ENCODE results near the gene CHSY1. TPM values are rescaled to one million over a fixed set of nuclear protein-coding genes. Genes with fewer than 3 reads are reported as not detected.

The CHSY1 gene
- total RNA-seq, 2 experiments from 2014 or later, result 5.8 to 6.7 TPM

DNA sequence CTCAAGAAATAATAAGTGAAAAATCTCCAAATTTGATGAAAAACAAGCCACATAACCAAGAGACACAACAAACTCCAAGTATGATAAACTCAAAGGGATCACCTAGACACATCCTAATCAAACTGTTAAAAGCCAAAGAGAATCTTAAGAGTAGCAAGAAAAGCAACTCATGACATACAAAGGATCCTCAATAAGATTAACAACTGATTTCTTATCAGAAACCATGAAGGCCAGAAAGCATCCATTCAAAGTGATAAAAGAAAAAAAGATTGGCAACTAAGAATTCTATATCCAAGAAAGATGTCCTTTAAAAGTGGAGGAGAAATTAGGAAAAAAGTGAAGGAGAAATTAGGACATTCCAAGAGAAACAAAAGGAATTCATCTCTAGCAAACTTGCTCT lies 23.5 kb downstream of the CHSY1 start:
- no peak overlapping the region for H3K4me3 ChIP-seq (ENCODE audit: low read length)
- H3K9me3 ChIP-seq (ENCODE audit: control insufficient read depth in 1 of 2, insufficient read depth in 1 of 2, low read length in 2 of 2), result peaks cover 0 to 15% of the 10 kb centered on the region in 2 experiments
- H3K36me3 Mint-ChIP-seq (ENCODE audit: low read depth), result peaks cover 73% of the 10 kb centered on the region
- H3K4me3 Mint-ChIP-seq, result no peak overlapping the region
- H3K27ac ChIP-seq (ENCODE audit: low read depth in 1 of 2, low read length in 2 of 2), result no peak overlapping the region
- DNase-seq, result no peak
- H3K27me3 Mint-ChIP-seq, result no peaks in the 10 kb centered on the region
- no peak overlapping the region for H3K27ac Mint-ChIP-seq
- POLR2A ChIA-PET, result no interaction called here
- intact Hi-C loops (cut with DNase I, micrococcal nuclease), result no loop called here
- CTCF ChIA-PET, result no interaction called here
- H3K27me3 ChIP-seq (ENCODE audit: control insufficient read depth in 1 of 2, insufficient read depth in 2 of 2, low read length in 2 of 2), result no peaks in the 10 kb centered on the region
- peaks cover 38% of the 10 kb centered on the region for H3K4me1 Mint-ChIP-seq (ENCODE audit: low read depth)
- H3K4me1 ChIP-seq (ENCODE audit: insufficient read depth, low read length), result peaks cover 6% of the 10 kb centered on the region
- TF ChIP-seq, protein P1, sequence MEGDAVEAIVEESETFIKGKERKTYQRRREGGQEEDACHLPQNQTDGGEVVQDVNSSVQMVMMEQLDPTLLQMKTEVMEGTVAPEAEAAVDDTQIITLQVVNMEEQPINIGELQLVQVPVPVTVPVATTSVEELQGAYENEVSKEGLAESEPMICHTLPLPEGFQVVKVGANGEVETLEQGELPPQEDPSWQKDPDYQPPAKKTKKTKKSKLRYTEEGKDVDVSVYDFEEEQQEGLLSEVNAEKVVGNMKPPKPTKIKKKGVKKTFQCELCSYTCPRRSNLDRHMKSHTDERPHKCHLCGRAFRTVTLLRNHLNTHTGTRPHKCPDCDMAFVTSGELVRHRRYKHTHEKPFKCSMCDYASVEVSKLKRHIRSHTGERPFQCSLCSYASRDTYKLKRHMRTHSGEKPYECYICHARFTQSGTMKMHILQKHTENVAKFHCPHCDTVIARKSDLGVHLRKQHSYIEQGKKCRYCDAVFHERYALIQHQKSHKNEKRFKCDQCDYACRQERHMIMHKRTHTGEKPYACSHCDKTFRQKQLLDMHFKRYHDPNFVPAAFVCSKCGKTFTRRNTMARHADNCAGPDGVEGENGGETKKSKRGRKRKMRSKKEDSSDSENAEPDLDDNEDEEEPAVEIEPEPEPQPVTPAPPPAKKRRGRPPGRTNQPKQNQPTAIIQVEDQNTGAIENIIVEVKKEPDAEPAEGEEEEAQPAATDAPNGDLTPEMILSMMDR (IDR thresholded peaks at IDR 0.05), result no peak
- ATAC-seq (ENCODE audit: poor library complexity), result no peak
- peaks cover 5% of the 10 kb centered on the region for H3K36me3 ChIP-seq (ENCODE audit: insufficient read depth, low read length)
- peaks cover 6% of the 10 kb centered on the region for H3K9me3 Mint-ChIP-seq

DNA sequence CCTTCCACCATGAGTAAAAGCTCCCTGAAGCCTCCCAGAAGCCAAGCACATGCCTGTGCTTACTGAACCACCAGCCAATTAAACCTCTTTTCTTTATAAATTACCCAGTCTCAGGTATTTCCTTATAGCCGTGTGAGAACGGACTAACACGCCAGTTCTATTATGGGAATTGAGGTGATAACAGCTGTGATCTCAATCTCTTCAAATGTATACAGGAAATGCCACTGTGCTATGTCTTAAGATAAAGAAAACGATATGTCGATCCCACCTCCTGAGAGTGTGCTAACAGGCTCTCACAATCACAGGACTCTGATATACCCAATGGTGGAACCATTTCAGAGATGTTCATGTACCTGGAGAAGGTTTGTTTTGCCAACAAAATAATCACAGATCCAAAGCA lies 26.2 kb downstream of the CHSY1 start:
- H3K4me3 Mint-ChIP-seq, result no peak overlapping the region
- peaks cover 59% of the 10 kb centered on the region for H3K36me3 Mint-ChIP-seq (ENCODE audit: low read depth)
- H3K36me3 ChIP-seq (ENCODE audit: insufficient read depth, low read length), result no peaks in the 10 kb centered on the region
- ATAC-seq (ENCODE audit: poor library complexity), result no peak
- intact Hi-C loops (cut with DNase I, micrococcal nuclease), result no loop called here
- H3K9me3 Mint-ChIP-seq, result peaks cover 6% of the 10 kb centered on the region
- H3K27me3 ChIP-seq (ENCODE audit: control insufficient read depth in 1 of 2, insufficient read depth in 2 of 2, low read length in 2 of 2), result no peaks in the 10 kb centered on the region
- H3K27ac ChIP-seq (ENCODE audit: low read depth in 1 of 2, low read length in 2 of 2), result no peak overlapping the region
- peaks cover 0 to 15% of the 10 kb centered on the region in 2 experiments for H3K9me3 ChIP-seq (ENCODE audit: control insufficient read depth in 1 of 2, insufficient read depth in 1 of 2, low read length in 2 of 2)
- no peak for DNase-seq
- H3K4me1 ChIP-seq (ENCODE audit: insufficient read depth, low read length), result peaks cover 6% of the 10 kb centered on the region
- CTCF ChIA-PET, result no interaction called here
- no peaks in the 10 kb centered on the region for H3K27me3 Mint-ChIP-seq
- peaks cover 53% of the 10 kb centered on the region for H3K4me1 Mint-ChIP-seq (ENCODE audit: low read depth)
- TF ChIP-seq, protein P1 (IDR thresholded peaks at IDR 0.05), result no peak
- POLR2A ChIA-PET, result no interaction called here
- H3K27ac Mint-ChIP-seq, result peak overlapping the region; percentile 30
- no peak overlapping the region for H3K4me3 ChIP-seq (ENCODE audit: low read length)

- no peak overlapping the region for H3K27ac Mint-ChIP-seq
- intact Hi-C loops (cut with DNase I, micrococcal nuclease), result no loop called here
Measured at GRCh38 chr15:101221902-101222301, 29.9 kb downstream of the CHSY1 start.

More at GRCh38 chr15:101221902-101222301, 29.9 kb downstream of the CHSY1 start:
- Histone ChIP-seq H3K4me1 (ENCODE audit: insufficient read depth, low read length) (peaks cover 8% of the 10 kb centered on the region), H3K4me3 (ENCODE audit: low read length) (no peak overlapping the region), H3K27ac (ENCODE audit: low read depth in 1 of 2, low read length in 2 of 2) (no peak overlapping the region), H3K9me3 (ENCODE audit: control insufficient read depth in 1 of 2, insufficient read depth in 1 of 2, low read length in 2 of 2) (no peaks in the 10 kb centered on the region), H3K27me3 (ENCODE audit: control insufficient read depth in 1 of 2, insufficient read depth in 2 of 2, low read length in 2 of 2) (no peaks in the 10 kb centered on the region), H3K36me3 (ENCODE audit: insufficient read depth, low read length) (peaks cover 4% of the 10 kb centered on the region)
- Mint-ChIP-seq H3K4me3 (no peak overlapping the region), H3K36me3 (ENCODE audit: low read depth) (peaks cover 26% of the 10 kb centered on the region), H3K4me1 (ENCODE audit: low read depth) (peaks cover 75% of the 10 kb centered on the region), H3K27me3 (no peaks in the 10 kb centered on the region), H3K9me3 (no peaks in the 10 kb centered on the region)
- POLR2A ChIA-PET, result no interaction called here
- DNase-seq (no peak), ATAC-seq (ENCODE audit: poor library complexity) (no peak)
- TF ChIP-seq, protein P1 (IDR thresholded peaks at IDR 0.05), result no peak
- CTCF ChIA-PET, result interaction anchor here (1.6 kb wide), 1 partner anchor 16 kb away, joined by 4 read pairs; no protein-coding TSS in a partner anchor
